KBM-7 (cell line): ENCODE data around the gene MLX.

Source experiments
- DNase-seq: peaks from one replicate; pipeline ENCODE4 v3.0.0-alpha.2; 2015
- in situ Hi-C: fragments of 300-500 bp; cut with MboI; formaldehyde crosslinking; loops from 2 replicates; pipeline ENCODE4 v1.14.3; 2020; ENCODE audit warnings: low sequenced_read_pairs, low pct_unique_long_range_greater_than_20kb, mixed read lengths

Gene MLX

GRCh38 chr17:42571435-42572225, 4.7 kb downstream of the MLX start:
- no peak for DNase-seq
- in situ Hi-C loops: no loop called here

DNA sequence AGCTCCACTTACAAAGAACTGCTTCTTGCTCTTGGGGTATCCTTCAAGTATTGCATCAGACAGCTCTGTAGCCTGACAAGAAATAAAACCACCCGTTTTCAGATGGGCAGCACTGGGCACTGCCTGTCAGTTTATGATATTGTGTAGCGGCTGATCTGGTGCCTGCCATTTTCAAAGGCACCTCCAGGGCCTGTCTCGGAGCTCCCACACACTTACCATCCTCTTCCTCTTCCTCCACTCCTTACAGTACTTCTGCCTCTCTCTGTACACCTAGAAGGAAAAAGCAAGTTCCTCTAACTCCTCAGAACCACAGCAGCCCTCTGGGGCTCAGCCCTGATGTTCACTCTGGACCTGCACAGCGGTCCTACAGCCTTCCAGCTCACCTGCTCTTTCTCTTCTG, 6.2 kb downstream of the MLX start:
- in situ Hi-C loops: no loop called here

GRCh38 chr17:42574463-42574862, 7.6 kb downstream of the MLX start:
- in situ Hi-C loops: no loop called here
- DNase-seq: no peak

More for the DNA sequence above, 6.2 kb downstream of the MLX start:
- DNase-seq: peak; percentile 47

- in situ Hi-C loops: loop anchor here (25.0 kb wide), 1 partner anchor 360 kb away; no protein-coding TSS in a partner anchor
- no peak for DNase-seq
Observed at GRCh38 chr17:42577140-42577531, 10.2 kb downstream of the MLX start.

DNA sequence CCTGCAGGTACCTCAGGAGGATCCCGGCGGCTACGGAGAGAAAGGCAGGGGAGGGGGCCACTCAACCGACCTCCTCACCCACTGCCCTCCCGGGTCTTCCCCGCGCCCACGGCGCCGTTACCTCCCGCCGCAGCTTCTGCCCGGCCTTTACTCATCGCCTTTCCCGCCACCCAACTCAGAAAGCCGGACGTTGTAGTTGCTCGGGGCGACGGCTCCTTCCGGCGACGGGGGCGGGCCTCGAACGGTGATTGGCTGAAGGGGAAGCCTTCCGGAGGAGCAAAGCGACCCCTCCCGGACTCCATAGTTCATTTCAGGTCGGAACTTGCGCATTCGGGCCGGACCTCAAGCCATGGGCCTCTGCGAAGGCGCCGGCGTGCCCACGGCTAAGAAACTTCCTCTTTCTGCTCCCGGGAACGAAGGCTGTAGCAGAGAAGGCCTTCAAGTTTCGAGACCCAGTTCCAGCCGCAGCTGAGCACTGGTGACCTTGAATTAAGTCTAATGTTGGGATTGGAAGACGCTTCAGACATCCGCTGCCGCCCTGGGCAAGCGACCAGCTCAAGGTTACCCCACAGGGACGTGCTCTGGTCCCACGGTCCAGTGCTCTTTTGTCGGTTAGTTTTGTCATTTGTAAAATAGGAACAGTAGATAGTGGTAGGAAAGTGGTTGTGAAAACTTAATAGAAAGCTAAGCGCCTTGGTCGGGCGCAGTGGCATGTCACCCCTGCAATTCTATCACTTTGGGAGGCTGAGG, 10.8 kb downstream of the MLX start, which contains the start of gene PSMC3IP:
PSMC3IP (minus strand) TSS at position 198 of the 750 bp plus-strand sequence; CDS start at position 155, 43 bp downstream.
- peak; percentile 97 for DNase-seq
- in situ Hi-C loops: loop anchor here (25.0 kb wide), 1 partner anchor 360 kb away; no protein-coding TSS in a partner anchor

DNA sequence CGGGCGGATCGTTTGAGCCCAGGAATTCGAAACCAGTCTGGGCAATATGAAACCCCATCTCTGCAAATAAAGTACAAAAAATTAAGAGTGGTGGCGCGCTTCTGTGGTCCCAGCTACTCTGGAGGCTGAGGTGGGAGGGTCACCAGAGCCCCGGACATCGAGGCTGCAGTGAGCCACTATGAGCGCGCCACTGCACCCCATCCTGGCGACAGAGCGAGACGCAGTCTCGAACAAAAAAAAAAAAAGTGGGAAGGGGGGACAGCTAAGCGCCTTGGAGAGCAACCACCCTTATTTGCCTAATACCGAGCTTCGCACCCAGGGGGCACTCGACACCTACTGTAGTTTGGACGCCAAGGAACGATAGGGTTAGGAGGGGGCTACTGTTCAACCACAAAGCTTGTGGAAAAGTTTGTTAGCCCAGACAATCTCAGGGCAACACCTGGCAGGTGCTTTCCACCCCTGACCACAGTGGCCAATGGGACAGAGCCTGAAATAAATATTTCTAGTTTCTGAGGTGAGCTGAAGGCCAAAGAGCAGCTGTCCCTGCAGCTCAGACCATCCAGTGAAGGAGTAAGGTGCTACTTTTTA, 11.5 kb downstream of the MLX start:
- DNase-seq: peak; percentile 90
- in situ Hi-C loops: loop anchor here (25.0 kb wide), 1 partner anchor 359 kb away; no protein-coding TSS in a partner anchor

GRCh38 chr17:42579794-42580551, 13.1 kb downstream of the MLX start:
- DNase-seq: peak; percentile 44
- in situ Hi-C loops: loop anchor here (25.0 kb wide), 1 partner anchor 357 kb away; no protein-coding TSS in a partner anchor

DNA sequence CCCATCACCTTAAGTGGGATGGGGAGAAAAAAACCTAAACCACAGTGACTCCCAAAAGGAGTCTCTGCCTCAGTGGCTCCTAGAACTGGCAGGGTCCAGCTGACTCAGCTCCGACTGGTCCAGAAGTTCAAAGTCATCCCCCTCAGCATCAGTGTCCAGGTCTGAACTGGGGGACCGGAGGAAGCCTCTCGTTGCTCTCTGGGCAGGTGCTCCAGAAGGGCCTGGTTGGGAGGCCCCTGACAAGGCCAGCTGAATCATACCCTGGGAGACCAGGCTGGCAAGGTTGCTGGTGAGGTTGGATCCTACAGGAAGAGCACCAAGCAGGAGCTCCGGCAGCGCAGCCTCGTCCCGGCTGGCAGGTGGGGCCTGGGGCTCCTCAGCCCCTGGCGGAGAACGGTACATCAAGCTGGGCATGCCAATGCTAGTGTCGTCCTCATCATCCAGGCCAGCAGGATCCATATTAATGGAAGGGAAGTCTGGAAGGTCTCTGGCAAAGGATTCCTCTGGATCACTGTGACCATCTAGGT, 14.9 kb downstream of the MLX start:
- in situ Hi-C loops: loop anchor here (25.0 kb wide), 1 partner anchor 355 kb away; no protein-coding TSS in a partner anchor
- no peak for DNase-seq

GRCh38 chr17:42584880-42585279, 18.0 kb downstream of the MLX start:
- in situ Hi-C loops: loop anchor here (25.0 kb wide), 1 partner anchor 352 kb away; no protein-coding TSS in a partner anchor
- DNase-seq: no peak

DNA sequence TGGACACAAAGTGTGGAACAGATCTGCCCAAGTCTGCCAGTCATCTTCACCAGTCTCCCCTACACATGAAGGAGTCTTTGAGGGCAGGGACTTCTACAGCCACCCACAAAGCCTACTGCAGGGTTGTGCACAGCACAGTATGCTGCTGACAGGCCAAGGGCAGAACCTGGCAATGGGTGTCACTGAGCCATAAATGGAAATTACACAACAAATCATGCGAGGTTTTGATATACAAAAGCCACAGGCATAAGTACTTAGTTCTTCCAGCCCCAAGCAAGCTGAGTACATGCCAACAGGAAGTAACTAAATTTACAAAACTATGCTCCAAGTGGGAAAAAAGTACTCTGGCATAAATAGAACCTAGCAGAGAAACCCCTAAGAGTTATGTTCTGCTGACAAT, 18.5 kb downstream of the MLX start:
- no peak for DNase-seq
- in situ Hi-C loops: loop anchor here (25.0 kb wide), 1 partner anchor 352 kb away; no protein-coding TSS in a partner anchor

GRCh38 chr17:42586514-42587230, 19.8 kb downstream of the MLX start:
- in situ Hi-C loops: loop anchor here (25.0 kb wide), 1 partner anchor 351 kb away; no protein-coding TSS in a partner anchor
- no peak for DNase-seq

GRCh38 chr17:42590886-42591285, 24.0 kb downstream of the MLX start:
- in situ Hi-C loops: loop anchor here (25.0 kb wide), 1 partner anchor 346 kb away; no protein-coding TSS in a partner anchor
- no peak for DNase-seq

- in situ Hi-C loops: loop anchor here (25.0 kb wide), 1 partner anchor 346 kb away; no protein-coding TSS in a partner anchor
- no peak for DNase-seq
Observed at GRCh38 chr17:42591411-42591810, 24.5 kb downstream of the MLX start.

- no peak for DNase-seq
- in situ Hi-C loops: loop anchor here (25.0 kb wide), 1 partner anchor 341 kb away; no protein-coding TSS in a partner anchor
Observed at GRCh38 chr17:42596386-42596785, 29.5 kb downstream of the MLX start.

DNA sequence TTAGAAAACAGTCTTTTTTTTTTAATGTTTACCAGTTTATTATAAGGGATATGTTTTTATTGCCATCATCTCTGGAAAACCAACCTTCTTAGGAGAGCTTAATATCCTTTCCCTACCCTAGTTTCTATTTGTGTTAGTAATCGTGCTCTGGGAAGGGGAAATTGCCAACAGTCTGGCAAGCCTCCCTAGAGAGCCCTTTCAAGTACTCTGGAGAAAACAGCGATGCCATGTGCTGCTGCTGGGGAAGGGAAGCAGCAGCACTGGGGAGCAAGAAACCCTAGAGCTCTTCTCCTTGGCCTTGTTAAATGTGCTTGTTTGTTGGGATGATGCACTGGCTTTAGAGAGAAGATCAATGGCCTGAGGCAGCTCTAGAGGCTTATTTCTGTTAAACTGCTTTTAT, 32.0 kb downstream of the MLX start:
- in situ Hi-C loops: loop anchor here (25.0 kb wide), 1 partner anchor 338 kb away; no protein-coding TSS in a partner anchor
- no peak for DNase-seq

DNA sequence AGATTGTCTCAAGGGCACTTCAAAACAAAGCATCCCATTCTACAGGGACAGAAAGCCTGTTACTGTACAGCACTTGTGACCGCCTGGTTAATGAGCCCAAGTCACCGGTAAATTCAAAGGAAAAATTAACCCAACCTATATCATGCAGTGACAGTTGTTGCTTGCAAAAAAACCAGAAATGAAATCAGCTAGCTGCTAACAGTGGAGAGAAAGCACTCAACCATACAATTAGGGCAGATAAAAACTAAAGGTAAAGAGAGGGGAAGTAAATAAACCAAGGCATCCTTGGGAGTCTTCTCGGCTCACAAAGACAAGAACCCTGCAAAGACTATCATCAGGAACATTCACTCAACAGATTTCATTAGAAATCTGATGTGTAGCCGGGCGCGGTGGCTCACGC, 36.4 kb downstream of the MLX start:
- in situ Hi-C loops: no loop called here

GRCh38 chr17:42607769-42608168, 40.9 kb downstream of the MLX start:
- no peak for DNase-seq
- in situ Hi-C loops: no loop called here

More for the DNA sequence above, 36.4 kb downstream of the MLX start:
- no peak for DNase-seq
